ENCODE measurements around the gene NOTUM. TPM values are rescaled to one million over a fixed set of nuclear protein-coding genes. Genes with fewer than 3 reads are reported as not detected.
A peak's percentile ranks its signal among the peaks of the same experiment; 100 is the strongest.

The NOTUM gene
- total RNA-seq, 1 donor from 2014 or later = 0.60 TPM

GRCh38 chr17:81960130-81960958, 643 bp downstream of the NOTUM start:
- no peak for DNase-seq (ENCODE audit: low spot score, unreplicated experiment)
- H3K36me3 Mint-ChIP-seq (ENCODE audit: insufficient read depth) = no peaks in the 10 kb centered on the region
- TF ChIP-seq CTCF (IDR thresholded peaks at IDR 0.05; ENCODE audit: unreplicated experiment) = no peak
- H3K4me3 Mint-ChIP-seq (ENCODE audit: low read depth) = no peak overlapping the region
- no peaks in the 10 kb centered on the region for H3K9me3 Mint-ChIP-seq (ENCODE audit: low read depth)
- H3K27ac Mint-ChIP-seq = no peak overlapping the region
- H3K4me1 Mint-ChIP-seq (ENCODE audit: low read depth) = peaks cover 12% of the 10 kb centered on the region
- peaks cover 54% of the 10 kb centered on the region for H3K27me3 Mint-ChIP-seq

- H3K27me3 Mint-ChIP-seq = peaks cover 46% of the 10 kb centered on the region
Measured at GRCh38 chr17:81959362-81960129, 1.4 kb downstream of the NOTUM start.

GRCh38 chr17:81958633-81959342, 2.2 kb downstream of the NOTUM start:
- no peaks in the 10 kb centered on the region for H3K9me3 Mint-ChIP-seq (ENCODE audit: low read depth)
- TF ChIP-seq CTCF (IDR thresholded peaks at IDR 0.05; ENCODE audit: unreplicated experiment) = no peak
- peaks cover 38% of the 10 kb centered on the region for H3K27me3 Mint-ChIP-seq
- no peak overlapping the region for H3K27ac Mint-ChIP-seq
- no peak overlapping the region for H3K4me3 Mint-ChIP-seq (ENCODE audit: low read depth)
- no peaks in the 10 kb centered on the region for H3K36me3 Mint-ChIP-seq (ENCODE audit: insufficient read depth)
- peaks cover 17% of the 10 kb centered on the region for H3K4me1 Mint-ChIP-seq (ENCODE audit: low read depth)
- DNase-seq (ENCODE audit: low spot score, unreplicated experiment) = no peak

More at GRCh38 chr17:81959362-81960129, 1.4 kb downstream of the NOTUM start:
- Mint-ChIP-seq H3K9me3 (ENCODE audit: low read depth) (no peaks in the 10 kb centered on the region), H3K36me3 (ENCODE audit: insufficient read depth) (no peaks in the 10 kb centered on the region), H3K4me3 (ENCODE audit: low read depth) (no peak overlapping the region), H3K4me1 (ENCODE audit: low read depth) (peaks cover 17% of the 10 kb centered on the region), H3K27ac (no peak overlapping the region)
- TF ChIP-seq CTCF (IDR thresholded peaks at IDR 0.05; ENCODE audit: unreplicated experiment) = peak; percentile 62
- no peak for DNase-seq (ENCODE audit: low spot score, unreplicated experiment)

GRCh38 chr17:81957691-81958432, 3.1 kb downstream of the NOTUM start:
- no peak for TF ChIP-seq CTCF (IDR thresholded peaks at IDR 0.05; ENCODE audit: unreplicated experiment)
- Mint-ChIP-seq H3K4me1 (ENCODE audit: low read depth) (peaks cover 17% of the 10 kb centered on the region), H3K9me3 (ENCODE audit: low read depth) (no peaks in the 10 kb centered on the region), H3K27me3 (peaks cover 29% of the 10 kb centered on the region), H3K4me3 (ENCODE audit: low read depth) (no peak overlapping the region), H3K27ac (no peak overlapping the region), H3K36me3 (ENCODE audit: insufficient read depth) (no peaks in the 10 kb centered on the region)
- no peak for DNase-seq (ENCODE audit: low spot score, unreplicated experiment)
